Panc1 (cell line): ENCODE data around the gene CCDC157.
"Not testable (repeated sequence)": the region's sequence is repeated elsewhere in the genome, so short reads cannot be mapped to it uniquely, and the experiment has no call there.

Source experiments
- POLR2AphosphoS5 ChIP-seq: IDR thresholded peaks from 2 replicates; pipeline ENCODE4 v1.6.1; 2012; ENCODE audit warnings: mild to moderate bottlenecking, low read depth, low read length, moderate library complexity
- SIN3A ChIP-seq: IDR thresholded peaks from 2 replicates; pipeline ENCODE4 v1.6.1; 2012; ENCODE audit warnings: low read depth, mild to moderate bottlenecking, low read length, moderate library complexity, borderline replicate concordance; ENCODE audit not compliant: insufficient read depth
- TF ChIP-seq, protein P1 (sequence below): fragments of 450-650 bp; IDR thresholded peaks from 2 replicates; pipeline ENCODE4 v1.5.1; 2017; ENCODE audit warnings: mild to moderate bottlenecking

DNA sequence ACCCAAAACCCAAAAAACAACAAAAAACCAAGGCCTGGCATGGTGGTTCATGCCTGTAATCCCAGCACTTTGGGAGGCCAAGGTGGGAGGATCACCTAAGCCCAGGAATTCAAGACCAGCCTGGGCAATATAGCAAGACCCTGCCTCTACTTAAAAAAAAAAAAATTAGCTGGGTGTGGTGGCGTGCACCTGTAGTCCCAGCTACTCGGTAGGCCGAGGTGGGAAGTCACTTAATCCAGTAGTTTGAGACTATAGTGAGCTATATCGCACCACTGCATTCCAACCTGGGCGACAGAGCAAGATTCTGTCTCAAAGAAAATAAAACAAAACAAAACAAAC lies 45.9 kb downstream of the CCDC157 start:
- TF ChIP-seq, protein P1, sequence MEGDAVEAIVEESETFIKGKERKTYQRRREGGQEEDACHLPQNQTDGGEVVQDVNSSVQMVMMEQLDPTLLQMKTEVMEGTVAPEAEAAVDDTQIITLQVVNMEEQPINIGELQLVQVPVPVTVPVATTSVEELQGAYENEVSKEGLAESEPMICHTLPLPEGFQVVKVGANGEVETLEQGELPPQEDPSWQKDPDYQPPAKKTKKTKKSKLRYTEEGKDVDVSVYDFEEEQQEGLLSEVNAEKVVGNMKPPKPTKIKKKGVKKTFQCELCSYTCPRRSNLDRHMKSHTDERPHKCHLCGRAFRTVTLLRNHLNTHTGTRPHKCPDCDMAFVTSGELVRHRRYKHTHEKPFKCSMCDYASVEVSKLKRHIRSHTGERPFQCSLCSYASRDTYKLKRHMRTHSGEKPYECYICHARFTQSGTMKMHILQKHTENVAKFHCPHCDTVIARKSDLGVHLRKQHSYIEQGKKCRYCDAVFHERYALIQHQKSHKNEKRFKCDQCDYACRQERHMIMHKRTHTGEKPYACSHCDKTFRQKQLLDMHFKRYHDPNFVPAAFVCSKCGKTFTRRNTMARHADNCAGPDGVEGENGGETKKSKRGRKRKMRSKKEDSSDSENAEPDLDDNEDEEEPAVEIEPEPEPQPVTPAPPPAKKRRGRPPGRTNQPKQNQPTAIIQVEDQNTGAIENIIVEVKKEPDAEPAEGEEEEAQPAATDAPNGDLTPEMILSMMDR = not testable (repeated sequence)
- not testable (repeated sequence) for TF ChIP-seq POLR2AphosphoS5, SIN3A
